GM12878 (cell line): ENCODE results near the gene TFDP1. TPM values are rescaled to one million over a fixed set of nuclear protein-coding genes. Genes with fewer than 3 reads are reported as not detected.

Source experiments
- ATAC-seq: fragments of 200-7000 bp; cut with Tn5 transposase; 3 replicates; pipeline ENCODE4 v1.9.1; 2020; ENCODE audit warnings: mild to moderate bottlenecking, moderate library complexity
- BruUV-seq: library from RNA; stranded (reverse); fragments of 400-500 nt; replicated peaks from 2 replicates; lab custom pipeline; 2021; lab: Mats Ljungman, UMichigan
- CTCF ChIA-PET: fragments of 300-600 bp; sonication (Branson Sonifier 250); formaldehyde crosslinking; extraction: SDS; loops from one replicate; lab custom pipeline; 2021; ENCODE audit warnings: inconsistent platforms; lab: Yijun Ruan, JAX
- POLR2A ChIA-PET: fragments of 350-600 bp; formaldehyde crosslinking; extraction: SDS; loops from one replicate; lab custom pipeline; 2021; ENCODE audit warnings: inconsistent platforms; lab: Charles Lee
- RAD21 ChIA-PET: fragments of 300-600 bp; sonication (Branson Sonifier 250); formaldehyde crosslinking; loops from one replicate; lab custom pipeline; 2023; ENCODE audit warnings: antibody characterized with exemption; ENCODE audit not compliant: unreplicated experiment; lab: Charles Lee
- SMC1A ChIA-PET: fragments of 300-600 bp; sonication (Branson Sonifier 250); formaldehyde crosslinking; loops from one replicate; lab custom pipeline; 2023; ENCODE audit not compliant: unreplicated experiment, uncharacterized antibody; lab: Charles Lee
- DNase-seq: peaks from one replicate; pipeline ENCODE4 v3.0.0-alpha.2; 2011; ENCODE audit warnings: low read depth, low spot score
- FAIRE-seq: peaks from 3 replicates; lab custom pipeline; 2011; peaks lifted over from hg19 to GRCh38; lab: Jason Lieb, UNC
- H2AFZ ChIP-seq: 2 replicates; pipeline ENCODE4 v1.6.0; 2011; ENCODE audit warnings: low read depth, low read length, control low read depth; ENCODE audit not compliant: control insufficient read depth
- H3K27ac ChIP-seq: 2 replicates; pipeline ENCODE4 v1.5.1; 2011; ENCODE audit warnings: control low read depth; ENCODE audit not compliant: control insufficient read depth, insufficient read depth
- H3K27me3 ChIP-seq, 2 experiments: replicated peaks in 1 of 2; 2 replicates each; pipeline versions ENCODE4 v1.6.0 to v1.6.1; 2011; ENCODE audit warnings: low read length in 1 of 2; ENCODE audit not compliant: control insufficient read depth in 2 of 2, insufficient read depth in 2 of 2
- H3K36me3 ChIP-seq, 2 experiments: 2 replicates each; pipeline ENCODE4 v1.5.1; 2011; ENCODE audit warnings: low read length in 1 of 2; ENCODE audit not compliant: control insufficient read depth in 2 of 2, insufficient read depth in 2 of 2
- H3K4me1 ChIP-seq: 2 replicates; pipeline ENCODE4 v1.6.1; 2011; ENCODE audit warnings: mild to moderate bottlenecking, low read length, moderate library complexity, mixed read lengths; ENCODE audit not compliant: control insufficient read depth, insufficient read depth
- H3K4me2 ChIP-seq: 2 replicates; pipeline ENCODE4 v1.6.0; 2011; ENCODE audit warnings: control low read depth; ENCODE audit not compliant: control insufficient read depth, insufficient read depth
- H3K4me3 ChIP-seq: fragments of 200-600 bp; sonication (generic); 2 replicates; pipeline ENCODE4 v1.5.1; 2016
- H3K79me2 ChIP-seq: 2 replicates; pipeline ENCODE4 v1.6.0; 2011; ENCODE audit warnings: low read length; ENCODE audit not compliant: control insufficient read depth, insufficient read depth
- H3K9ac ChIP-seq: 2 replicates; pipeline ENCODE4 v1.8.0; 2011; ENCODE audit warnings: low read length, control low read depth, mixed read lengths; ENCODE audit not compliant: control insufficient read depth, insufficient read depth
- H3K9me3 ChIP-seq: replicated peaks from 3 replicates; pipeline ENCODE4 v1.5.1; 2011; ENCODE audit warnings: mild to moderate bottlenecking, low read length; ENCODE audit not compliant: control insufficient read depth, insufficient read depth
- H4K20me1 ChIP-seq: 2 replicates; pipeline ENCODE4 v1.6.0; 2011; ENCODE audit not compliant: control insufficient read depth, insufficient read depth
- ATF7 ChIP-seq: fragments of 450-650 bp; IDR thresholded peaks from 2 replicates; pipeline ENCODE4 v1.6.1; 2016; ENCODE audit warnings: low read depth, mild to moderate bottlenecking
- JUNB ChIP-seq: IDR thresholded peaks from 2 replicates; pipeline ENCODE4 v1.6.1; 2016; ENCODE audit warnings: antibody characterized with exemption, mild to moderate bottlenecking
- NFXL1 ChIP-seq: fragments of 450-650 bp; IDR thresholded peaks from 2 replicates; pipeline ENCODE4 v1.6.1; 2017; ENCODE audit warnings: antibody characterized with exemption, mild to moderate bottlenecking, borderline replicate concordance
- NKRF ChIP-seq: fragments of 450-650 bp; conservative IDR thresholded peaks from 2 replicates; pipeline ENCODE4 v1.6.1; 2017; ENCODE audit warnings: mild to moderate bottlenecking, moderate library complexity
- POLR2AphosphoS2 ChIP-seq: IDR thresholded peaks from 2 replicates; pipeline ENCODE4 v1.6.1; 2011; ENCODE audit warnings: low read depth, mild to moderate bottlenecking, low read length, improper control_type of control experiment, moderate library complexity
- ZBTB4 ChIP-seq: fragments of 450-650 bp; formaldehyde crosslinking; IDR thresholded peaks from 2 replicates; pipeline ENCODE4 v1.4.0; 2022; ENCODE audit warnings: mild to moderate bottlenecking, moderate library complexity
- WGBS: methylation state at CpG from one replicate; pipeline ENCODE4 v1.1.6; 2016; ENCODE audit warnings: low lambda C conversion rate; ENCODE audit not compliant: insufficient replicate concordance, insufficient coverage; ENCODE audit errors: missing lambda C conversion rate; 5-methylcytosine and 5-hydroxymethylcytosine counted together
- in situ Hi-C: fragments of 300-500 bp; cut with MboI; formaldehyde crosslinking; loops from 9 replicates; pipeline ENCODE4 v1.14.3; 2018; ENCODE audit warnings: mixed read lengths
- intact Hi-C: fragments of 100-400 bp; cut with micrococcal nuclease; formaldehyde crosslinking; loops from one replicate; pipeline ENCODE4 v1.14.2; 2022; ENCODE audit not compliant: unreplicated experiment
- polyA plus RNA-seq, 11 experiments: library from polyadenylated mRNA; depleted of rRNA in 4 of 11; unstranded in 6 of 11; stranded (reverse) in 5 of 11; fragments of >200 nt; fragmentation: Nextera tagmentation in 4 of 11; fragmentation: Illumina TruSeq in 1 of 11; extraction: Ambion mirVana in 4 of 11; extraction: Trizol in 1 of 11; gene quantifications; 1 replicate in 1 of 11; 2 replicates in 10 of 11; pipeline versions ENCODE4 v1.2.1 to v1.2.3, GENCODE V29; 2011 to 2016; ENCODE audit warnings: inconsistent platforms in 2 of 11, missing spikeins in 2 of 11, low read depth in 1 of 11
- total RNA-seq, 4 experiments: library from RNA; depleted of rRNA in 3 of 4; stranded (reverse); fragments of >200 nt in 3 of 4; fragmentation: Illumina TruSeq in 1 of 4; extraction: Trizol in 1 of 4; gene quantifications; 2 replicates each; pipeline versions ENCODE4 v1.2.1 to v1.2.3, GENCODE V29; 2013 to 2021

TFDP1 gene
- total and polyA plus RNA-seq, 10 of the 15 experiments (the other 5 are each of a cell fraction or from before 2014, with no cell fraction given) = 37.7 to 254 (median 119) TPM

- Histone ChIP-seq H3K27ac (no peak overlapping the region), H3K9me3 (no peaks in the 10 kb centered on the region), H3K4me1 (no peaks in the 10 kb centered on the region), H3K9ac (no peak overlapping the region), H3K36me3 (peaks cover 2 to 9% of the 10 kb centered on the region in 2 experiments; a peak in 2 of 4 replicates), H4K20me1 (no peaks in the 10 kb centered on the region; the same call in 1 of the 2 replicates), H3K4me2 (no peak overlapping the region), H3K27me3 (no peaks in the 10 kb centered on the region), H3K4me3 (no peak overlapping the region), H2AFZ (no peak overlapping the region), H3K79me2 (no peaks in the 10 kb centered on the region)
- 80% methylated on average over 4 of the region's 4 CpGs for WGBS
- FAIRE-seq (no peak), DNase-seq (no peak), ATAC-seq (no peak)
- RAD21 ChIA-PET = no interaction called here
- in situ Hi-C loops (no loop called here), intact Hi-C loops (no loop called here)
- POLR2A ChIA-PET = no interaction called here
- BruUV-seq = no TSS peak
- TF ChIP-seq NKRF = no peak
- TF ChIP-seq POLR2AphosphoS2 = no peak
- no peak for TF ChIP-seq ATF7
- no peak for TF ChIP-seq NFXL1
- no peak for TF ChIP-seq ZBTB4 (CRISPR knock-in tag)
- no peak for TF ChIP-seq JUNB
- SMC1A ChIA-PET = no interaction called here
- CTCF ChIA-PET = no interaction called here
Measured at GRCh38 chr13:113555141-113555540, 29.4 kb upstream of the TFDP1 start.
